ENCODE measurements around the gene TMEM191B.
"Not testable (repeated sequence)": the region's sequence is repeated elsewhere in the genome, so short reads cannot be mapped to it uniquely, and the experiment has no call there.

Gene TMEM191B

GRCh38 chr22:18527752-18528596, at the start of gene TMEM191B:
TSS of gene TMEM191B (plus strand) at chr22:18527802. CDS start at chr22:18527981, 179 bp downstream.
- in situ Hi-C loops (cut with HindIII; ENCODE audit: low sequenced_read_pairs), result not testable (repeated sequence)

DNA sequence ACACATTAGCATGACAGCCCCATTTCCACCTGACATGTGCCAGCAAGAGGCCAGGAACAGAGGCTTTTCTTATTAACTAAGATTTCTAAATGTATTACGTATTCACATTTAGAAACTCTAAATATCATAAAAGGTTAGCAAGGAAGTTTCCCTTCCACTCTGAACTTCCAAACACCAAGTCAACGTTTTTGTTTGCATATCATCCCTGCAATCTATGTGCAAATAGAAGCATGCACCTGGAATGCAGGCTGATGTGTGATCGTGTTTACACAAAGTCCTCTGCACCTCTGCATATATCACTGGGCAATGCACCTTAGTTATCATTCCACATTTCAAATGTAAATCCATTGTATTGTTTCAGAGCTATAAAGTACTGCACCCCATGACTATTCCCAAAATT, 31.4 kb upstream of the TMEM191B start:
- in situ Hi-C loops (cut with HindIII; ENCODE audit: low sequenced_read_pairs), result not testable (repeated sequence)

GRCh38 chr22:18511327-18511726, 16.3 kb upstream of the TMEM191B start:
- in situ Hi-C loops (cut with HindIII; ENCODE audit: low sequenced_read_pairs), result not testable (repeated sequence)

- in situ Hi-C loops (cut with HindIII; ENCODE audit: low sequenced_read_pairs), result not testable (repeated sequence)
These were observed 15.2 kb upstream of the TMEM191B start for GRCh38 chr22:18512378-18512777.

DNA sequence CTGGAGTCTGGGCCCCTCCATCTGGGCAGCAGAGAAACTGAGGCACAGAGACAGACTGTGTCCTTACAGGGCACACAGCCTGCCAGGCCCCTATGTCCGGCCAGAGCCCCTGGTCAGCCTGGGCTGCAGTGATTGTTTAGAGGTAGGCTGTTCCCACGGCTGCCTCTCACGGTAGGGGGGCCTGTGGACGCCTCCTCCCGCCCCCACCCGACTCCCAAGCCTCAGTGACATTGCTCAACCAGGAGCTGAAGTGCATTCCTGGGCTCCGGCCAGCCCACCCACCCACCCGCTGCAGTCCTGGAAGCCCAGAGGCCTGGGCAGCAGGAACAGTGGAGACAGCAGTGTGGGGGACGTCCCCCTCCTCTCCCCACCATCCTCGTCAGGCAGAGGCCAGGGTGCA, 14.1 kb upstream of the TMEM191B start:
- in situ Hi-C loops (cut with HindIII; ENCODE audit: low sequenced_read_pairs), result not testable (repeated sequence)

DNA sequence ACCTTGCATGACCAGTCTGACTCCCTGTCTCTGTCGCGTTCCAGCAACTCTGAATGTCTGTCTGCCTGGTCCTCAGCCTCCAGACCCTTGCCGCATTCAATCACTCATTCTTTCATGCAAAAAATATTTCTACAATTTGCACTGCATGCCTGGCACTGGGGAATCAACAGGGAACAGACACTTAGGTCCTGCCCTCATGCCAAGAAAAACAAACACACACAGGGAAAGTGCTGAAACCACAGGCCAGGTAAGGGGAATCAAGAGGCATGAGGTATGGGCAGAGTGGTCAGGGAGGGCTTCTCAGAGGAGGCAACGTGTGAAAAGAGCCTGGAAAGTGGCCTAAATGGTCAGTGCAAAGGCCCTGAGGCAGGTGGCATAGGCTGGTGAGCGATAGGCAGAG, 9.5 kb upstream of the TMEM191B start, which contains the start of gene GGTLC3:
TSS of gene GGTLC3 (minus strand) at position 101 of the 400 bp plus-strand sequence. CDS start 264 bp downstream, outside the sequence.
- in situ Hi-C loops (cut with HindIII; ENCODE audit: low sequenced_read_pairs), result not testable (repeated sequence)

DNA sequence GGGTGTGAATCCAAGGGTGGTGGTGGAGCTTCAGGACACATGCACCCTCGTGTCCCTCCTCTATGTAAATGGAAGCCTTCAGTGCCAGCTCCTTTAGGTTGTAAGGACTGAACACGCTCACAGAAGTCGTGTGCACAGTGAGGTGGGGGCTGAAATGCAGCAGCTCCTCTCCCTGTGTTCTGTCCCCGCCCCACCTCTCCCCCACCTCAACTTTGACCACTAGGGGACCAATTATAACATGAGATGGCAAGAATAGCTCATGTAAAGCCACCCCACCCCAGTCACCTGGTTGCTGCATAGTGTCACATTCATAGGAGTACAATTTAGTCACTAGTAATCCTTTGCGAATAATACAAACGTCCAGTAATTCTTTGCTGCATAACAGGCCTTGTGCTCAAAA, 4.8 kb upstream of the TMEM191B start:
- in situ Hi-C loops (cut with HindIII; ENCODE audit: low sequenced_read_pairs), result not testable (repeated sequence)

DNA sequence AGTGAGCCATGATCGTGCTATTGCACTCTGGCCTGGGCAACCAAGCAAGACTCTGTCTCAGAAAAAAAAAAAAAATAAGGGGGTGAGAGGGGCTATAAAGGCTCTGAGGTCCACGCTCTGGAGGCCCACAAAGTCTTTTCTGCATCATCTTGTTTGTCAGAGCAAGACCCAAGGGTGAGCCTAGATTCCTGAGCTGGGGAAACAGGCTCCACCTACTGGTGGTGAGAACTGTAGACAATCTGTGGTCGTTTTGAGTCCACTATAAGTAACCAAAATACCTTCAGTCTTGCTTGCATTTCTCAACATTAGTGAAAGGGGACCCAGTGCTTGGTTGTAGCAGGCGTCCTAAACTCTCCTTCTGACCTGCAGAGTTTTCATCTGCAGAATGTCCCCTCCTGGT, 4.3 kb upstream of the TMEM191B start:
- in situ Hi-C loops (cut with HindIII; ENCODE audit: low sequenced_read_pairs), result not testable (repeated sequence)

- in situ Hi-C loops (cut with HindIII; ENCODE audit: low sequenced_read_pairs), result not testable (repeated sequence)
These were observed 1.2 kb downstream of the TMEM191B start for GRCh38 chr22:18528597-18529415.

- in situ Hi-C loops (cut with HindIII; ENCODE audit: low sequenced_read_pairs), result not testable (repeated sequence)
These were observed 2.0 kb downstream of the TMEM191B start for GRCh38 chr22:18529416-18530145.

DNA sequence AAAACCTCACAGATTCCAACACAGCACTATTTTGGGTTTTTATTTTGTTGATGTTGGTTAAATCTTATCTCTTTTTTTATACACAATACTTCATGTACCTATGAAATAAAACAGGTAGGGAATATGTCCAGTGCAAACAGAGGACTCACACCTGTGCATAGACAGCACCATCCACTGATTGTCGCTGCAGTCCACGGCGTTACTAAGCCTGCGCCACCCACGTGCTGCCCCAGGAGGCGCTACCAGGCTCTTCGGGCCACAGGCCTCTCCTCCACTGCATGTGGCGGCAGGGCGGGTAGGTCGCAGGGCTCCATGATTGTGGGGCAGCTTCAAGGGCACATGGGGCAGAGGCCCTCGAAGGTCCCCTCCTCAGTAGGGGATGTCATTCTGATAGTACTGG, 6.0 kb downstream of the TMEM191B start:
- in situ Hi-C loops (cut with HindIII; ENCODE audit: low sequenced_read_pairs), result not testable (repeated sequence)

- in situ Hi-C loops (cut with HindIII; ENCODE audit: low sequenced_read_pairs), result not testable (repeated sequence)
These were observed 6.7 kb downstream of the TMEM191B start for GRCh38 chr22:18534315-18534714.

GRCh38 chr22:18539994-18540393, 12.4 kb downstream of the TMEM191B start:
- in situ Hi-C loops (cut with HindIII; ENCODE audit: low sequenced_read_pairs), result not testable (repeated sequence)

- in situ Hi-C loops (cut with HindIII; ENCODE audit: low sequenced_read_pairs), result not testable (repeated sequence)
These were observed 15.8 kb downstream of the TMEM191B start for GRCh38 chr22:18543400-18543799.

GRCh38 chr22:18544615-18545014, 17.0 kb downstream of the TMEM191B start:
- in situ Hi-C loops (cut with HindIII; ENCODE audit: low sequenced_read_pairs), result not testable (repeated sequence)

DNA sequence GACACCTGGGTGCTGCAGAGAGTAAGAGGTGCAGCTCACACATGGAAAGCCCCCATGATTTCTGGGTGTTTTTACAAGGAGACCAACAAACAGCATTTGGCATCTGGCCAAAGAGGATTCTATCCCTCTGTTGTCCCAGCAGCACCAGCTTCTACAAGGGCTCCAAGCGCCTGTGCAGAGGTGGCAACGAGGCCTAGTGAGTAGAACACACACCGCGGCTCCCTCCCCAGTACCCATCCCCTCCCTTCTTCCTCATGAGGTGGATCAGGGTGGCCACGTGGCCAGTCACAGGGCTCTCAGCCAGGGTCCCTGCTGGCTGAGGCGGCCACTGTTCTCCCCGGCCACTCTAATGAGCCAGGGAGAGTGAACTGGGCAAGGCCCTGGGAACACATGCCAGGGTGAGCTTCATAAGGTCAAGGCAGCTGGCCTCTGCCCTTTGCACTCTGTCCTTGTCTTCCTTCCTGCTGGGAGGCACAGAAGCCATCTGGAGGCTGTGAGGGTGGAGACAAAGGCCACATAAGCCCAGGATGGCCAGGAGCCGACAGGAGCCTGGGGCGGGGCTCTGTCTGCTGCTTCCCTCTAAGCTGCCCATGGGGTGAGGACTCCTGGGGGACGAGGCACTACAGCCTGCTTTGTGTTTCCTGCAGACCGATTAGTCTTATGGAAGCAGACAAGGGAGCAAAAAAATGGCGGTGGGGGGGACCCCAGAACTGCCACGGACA, 22.0 kb downstream of the TMEM191B start:
- in situ Hi-C loops (cut with HindIII; ENCODE audit: low sequenced_read_pairs), result not testable (repeated sequence)

GRCh38 chr22:18551046-18551445, 23.4 kb downstream of the TMEM191B start:
- in situ Hi-C loops (cut with HindIII; ENCODE audit: low sequenced_read_pairs), result not testable (repeated sequence)

DNA sequence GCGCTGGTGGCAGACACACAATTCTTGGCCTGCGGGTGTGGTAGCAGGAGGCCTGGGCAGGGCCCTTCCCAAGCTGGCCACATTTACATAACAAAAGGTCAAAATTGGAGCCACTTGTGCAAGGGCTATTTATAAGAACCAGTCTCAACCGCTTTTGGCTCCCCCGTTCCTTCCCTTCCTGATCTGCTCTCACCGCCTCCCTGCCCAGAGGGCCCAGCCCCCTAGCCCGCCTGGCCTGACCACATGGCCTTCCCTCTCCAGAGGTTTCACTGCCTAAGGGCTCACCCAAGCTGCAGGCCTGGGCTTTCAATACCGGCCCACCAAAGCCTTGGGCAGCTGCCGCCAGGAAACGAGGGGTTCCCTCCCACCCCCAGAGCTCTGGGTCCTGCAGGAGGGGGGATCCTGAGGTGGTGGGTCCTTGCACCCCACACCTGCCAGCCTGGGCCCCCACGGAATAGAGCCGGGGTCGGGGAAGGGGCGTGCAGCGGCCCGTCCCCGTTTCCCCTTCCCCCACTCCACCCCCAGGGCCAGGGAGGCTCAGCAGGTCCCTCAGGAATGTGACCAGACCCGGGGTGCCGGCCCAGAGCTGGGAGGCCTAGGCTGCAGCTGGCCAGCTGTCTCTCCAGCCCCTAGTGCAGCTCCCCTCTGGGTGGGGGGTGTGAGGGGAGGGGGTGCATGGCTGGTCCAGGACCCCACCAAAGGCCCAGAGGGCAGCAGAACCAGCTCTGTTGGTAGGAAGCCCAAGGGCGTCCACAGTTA, 25.4 kb downstream of the TMEM191B start:
- in situ Hi-C loops (cut with HindIII; ENCODE audit: low sequenced_read_pairs), result not testable (repeated sequence)
